Fibroblast of lung (primary cell): Measurements from ENCODE around the gene RETSAT.

Experiments used
- EZH2 ChIP-seq: IDR thresholded peaks from 2 replicates; pipeline ENCODE4 v1.5.1; 2012; ENCODE audit warnings: low read length, control low read depth, mild to moderate bottlenecking; ENCODE audit errors: missing control alignments
- TF ChIP-seq, protein P1 (sequence below), 2 donors: IDR thresholded peaks in 1 of 2; conservative IDR thresholded peaks in 1 of 2; 1 replicate in 1 of 2; 2 replicates in 1 of 2; pipeline ENCODE4 v1.5.1; 2011 to 2012; ENCODE audit warnings: low read length in 2 of 2, control low read depth in 1 of 2, inconsistent platforms in 1 of 2, low read depth in 1 of 2, mild to moderate bottlenecking in 1 of 2

DNA sequence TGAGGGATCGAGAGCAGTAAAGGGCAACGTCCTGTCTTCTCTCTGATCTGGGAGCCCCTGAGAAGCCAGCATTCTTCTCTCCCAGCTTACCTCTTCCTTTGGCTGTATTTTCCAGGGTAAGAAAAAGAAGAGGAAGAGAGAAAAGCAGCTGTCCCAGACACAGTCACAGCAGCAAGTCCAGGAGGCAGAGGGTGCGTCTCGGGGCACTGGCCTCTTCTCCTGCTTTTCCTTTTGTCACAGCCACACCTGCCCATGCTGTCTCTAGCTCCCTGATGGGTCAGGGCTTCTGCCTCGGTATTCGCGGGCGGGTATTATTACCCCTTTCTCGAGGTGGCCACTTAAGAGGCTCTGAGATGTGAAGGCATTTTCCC is 46.8 kb downstream of the RETSAT start:
- TF ChIP-seq, protein P1, sequence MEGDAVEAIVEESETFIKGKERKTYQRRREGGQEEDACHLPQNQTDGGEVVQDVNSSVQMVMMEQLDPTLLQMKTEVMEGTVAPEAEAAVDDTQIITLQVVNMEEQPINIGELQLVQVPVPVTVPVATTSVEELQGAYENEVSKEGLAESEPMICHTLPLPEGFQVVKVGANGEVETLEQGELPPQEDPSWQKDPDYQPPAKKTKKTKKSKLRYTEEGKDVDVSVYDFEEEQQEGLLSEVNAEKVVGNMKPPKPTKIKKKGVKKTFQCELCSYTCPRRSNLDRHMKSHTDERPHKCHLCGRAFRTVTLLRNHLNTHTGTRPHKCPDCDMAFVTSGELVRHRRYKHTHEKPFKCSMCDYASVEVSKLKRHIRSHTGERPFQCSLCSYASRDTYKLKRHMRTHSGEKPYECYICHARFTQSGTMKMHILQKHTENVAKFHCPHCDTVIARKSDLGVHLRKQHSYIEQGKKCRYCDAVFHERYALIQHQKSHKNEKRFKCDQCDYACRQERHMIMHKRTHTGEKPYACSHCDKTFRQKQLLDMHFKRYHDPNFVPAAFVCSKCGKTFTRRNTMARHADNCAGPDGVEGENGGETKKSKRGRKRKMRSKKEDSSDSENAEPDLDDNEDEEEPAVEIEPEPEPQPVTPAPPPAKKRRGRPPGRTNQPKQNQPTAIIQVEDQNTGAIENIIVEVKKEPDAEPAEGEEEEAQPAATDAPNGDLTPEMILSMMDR (conservative IDR thresholded peaks at IDR 0.05 in 1 of 2, IDR thresholded peaks at IDR 0.05 in 1 of 2; ENCODE audit: low read depth in 1 of 2, low read length in 2 of 2), result no peak
- no peak for TF ChIP-seq EZH2
